NCI-H524 treated with DMSO at 0.1 percent for 48 hours (cell line): ENCODE measurements around the gene BTN2A1.
"Not testable (repeated sequence)": the region's sequence is repeated elsewhere in the genome, so short reads cannot be mapped to it uniquely, and the experiment has no call there.

Experiments used
- DNase-seq: peaks from one replicate; lab custom pipeline; 2025; lab: John Stamatoyannopoulos, UW

The BTN2A1 gene

DNA sequence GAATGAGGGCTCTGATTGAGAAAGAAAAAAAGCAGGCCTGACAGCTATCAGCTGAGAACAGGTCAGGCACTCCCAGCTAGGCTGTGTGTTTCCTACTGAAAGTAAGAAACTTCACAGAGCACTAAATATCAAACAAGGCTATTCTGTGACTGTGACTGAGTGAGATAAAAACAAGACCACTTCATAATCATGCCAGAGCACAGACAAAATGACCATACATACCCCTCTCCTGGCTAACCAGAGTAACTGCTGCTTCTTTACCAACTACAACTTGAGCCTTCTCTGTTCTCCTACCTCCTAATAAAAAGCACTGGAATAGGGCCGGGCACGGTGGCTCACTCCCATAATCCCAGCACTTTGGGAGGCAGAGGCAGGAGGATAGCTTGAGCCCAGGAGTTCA is 35.5 kb downstream of the BTN2A1 start:
- DNase-seq = no peak

DNA sequence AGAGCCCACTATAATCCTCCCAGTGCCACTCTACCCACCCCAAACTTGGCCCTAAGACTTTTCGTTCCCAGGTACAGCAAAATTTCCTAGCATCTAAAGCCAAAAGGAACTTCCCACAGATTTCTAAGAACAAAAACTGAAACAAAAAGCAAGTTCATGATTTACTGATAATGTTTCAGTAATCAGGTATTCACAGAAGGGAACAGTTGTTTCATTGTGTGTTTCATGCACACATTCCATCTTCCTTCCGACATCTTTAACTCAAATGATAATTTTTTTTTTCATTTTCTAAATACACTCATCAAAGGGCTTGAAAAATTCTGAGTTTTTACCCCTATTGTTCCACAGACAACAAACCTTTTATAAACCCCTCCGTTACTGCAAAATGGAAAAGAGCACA is 36.4 kb downstream of the BTN2A1 start:
- no peak for DNase-seq

GRCh38 chr6:26495281-26495680 is 37.5 kb downstream of the BTN2A1 start:
- no peak for DNase-seq

DNA sequence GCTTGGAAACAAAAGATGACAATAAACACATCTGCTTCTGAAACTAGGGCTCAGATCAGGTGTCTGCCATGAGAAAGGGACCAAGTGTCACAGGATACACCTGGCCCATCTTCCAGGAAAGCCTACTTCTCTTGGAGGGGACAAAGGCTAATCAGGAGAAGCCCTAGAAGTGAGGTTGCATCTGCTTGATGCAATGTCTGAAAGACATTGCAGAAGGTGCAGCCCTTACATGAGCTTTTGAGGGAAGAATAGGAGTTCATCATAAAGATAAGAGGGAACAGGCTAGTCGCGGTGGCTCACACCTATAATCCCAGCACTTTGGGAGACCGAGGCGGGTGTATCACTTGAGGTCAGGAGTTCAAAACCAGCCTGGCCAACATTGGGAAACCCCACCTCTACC is 39.9 kb downstream of the BTN2A1 start:
- no peak for DNase-seq

GRCh38 chr6:26500102-26500501 is 42.3 kb downstream of the BTN2A1 start, which contains the start of gene BTN1A1:
TSS of gene BTN1A1 (plus strand) at chr6:26500303. CDS start at chr6:26501287, 984 bp downstream.
- no peak for DNase-seq

DNA sequence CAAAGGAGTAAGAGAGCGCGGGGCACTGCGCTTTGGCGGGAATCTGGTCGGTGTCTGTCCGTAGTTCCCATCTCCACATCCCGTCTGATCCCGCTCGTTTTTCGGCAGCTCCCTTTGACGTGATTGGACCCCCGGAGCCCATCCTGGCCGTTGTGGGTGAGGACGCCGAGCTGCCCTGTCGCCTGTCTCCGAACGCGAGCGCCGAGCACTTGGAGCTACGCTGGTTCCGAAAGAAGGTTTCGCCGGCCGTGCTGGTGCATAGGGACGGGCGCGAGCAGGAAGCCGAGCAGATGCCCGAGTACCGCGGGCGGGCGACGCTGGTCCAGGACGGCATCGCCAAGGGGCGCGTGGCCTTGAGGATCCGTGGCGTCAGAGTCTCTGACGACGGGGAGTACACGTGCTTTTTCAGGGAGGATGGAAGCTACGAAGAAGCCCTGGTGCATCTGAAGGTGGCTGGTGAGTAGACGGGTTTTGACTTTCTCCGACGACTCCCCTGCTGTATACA is 43.8 kb downstream of the BTN2A1 start:
- DNase-seq = no peak

- no peak for DNase-seq
Observed at GRCh38 chr6:26502165-26502564, 44.4 kb downstream of the BTN2A1 start.

DNA sequence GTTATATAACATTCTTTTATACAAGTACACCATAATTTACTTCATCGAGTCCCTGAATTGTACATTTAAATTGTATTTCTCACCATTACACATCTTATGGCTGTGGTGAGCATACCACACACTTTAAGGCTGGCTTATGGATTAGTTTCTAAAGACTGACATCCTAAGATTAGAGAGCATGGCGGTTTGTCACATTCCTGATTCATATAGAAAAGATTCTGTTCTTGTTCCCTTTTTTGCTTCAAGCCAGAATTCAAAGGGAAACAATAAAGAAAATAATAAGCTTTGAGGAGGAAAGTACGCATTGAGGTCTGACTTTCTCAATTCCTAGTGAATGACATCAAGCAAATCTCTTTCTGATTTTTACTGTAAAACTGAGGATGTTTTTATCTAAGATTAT is 44.9 kb downstream of the BTN2A1 start:
- DNase-seq = no peak

- DNase-seq = no peak
Observed at GRCh38 chr6:26507658-26508057, 49.9 kb downstream of the BTN2A1 start.

GRCh38 chr6:26511033-26511432 is 53.3 kb downstream of the BTN2A1 start:
- DNase-seq = not testable (repeated sequence)

- DNase-seq = no peak
Observed at GRCh38 chr6:26514984-26515383, 57.2 kb downstream of the BTN2A1 start.

DNA sequence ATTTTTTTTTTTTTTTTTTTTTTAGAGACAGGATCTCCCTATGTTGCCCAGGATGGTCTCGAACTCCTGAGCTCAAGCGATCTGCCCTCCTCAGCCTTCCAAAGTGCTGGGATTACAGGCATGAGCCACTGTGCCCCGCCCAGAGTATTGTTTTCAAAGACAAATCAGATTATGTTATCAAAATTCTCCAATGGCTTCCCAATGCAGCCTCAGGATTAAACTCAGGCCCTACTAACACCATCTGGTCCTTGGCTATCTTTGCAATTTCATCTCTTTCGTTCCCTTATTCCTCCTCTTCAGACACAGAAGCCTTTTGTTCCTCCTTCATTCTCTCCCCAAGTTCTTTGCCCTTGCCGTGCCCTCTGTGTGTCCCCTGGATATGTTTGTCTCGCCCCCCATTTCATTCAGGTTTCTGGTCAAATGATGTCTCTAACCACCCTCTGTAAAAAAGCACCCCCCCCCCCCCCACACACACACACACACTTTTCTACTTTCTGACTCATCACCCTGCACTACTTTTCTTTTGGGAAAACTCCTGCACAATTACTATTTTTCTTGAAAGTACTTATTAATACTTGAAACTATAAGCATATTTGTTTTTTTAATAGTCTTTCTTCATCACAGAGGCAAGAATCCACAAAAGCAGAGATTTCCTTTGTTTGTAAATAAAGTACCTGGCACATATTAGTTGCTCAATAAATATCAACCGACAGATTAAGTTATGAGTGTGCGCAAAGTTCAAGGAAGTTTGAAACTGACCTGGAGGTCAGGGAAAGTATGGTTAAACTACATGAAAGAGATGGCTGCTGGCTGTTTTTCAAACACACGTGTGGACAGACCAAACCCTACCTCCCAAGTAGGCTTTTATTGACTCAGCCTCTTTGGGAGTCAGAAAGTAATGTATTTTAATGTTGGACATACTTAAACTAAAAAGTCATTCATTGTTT is 59.0 kb downstream of the BTN2A1 start:
- no peak for DNase-seq
